GM19328 (cell line): ENCODE results near the gene INO80E.
A peak's percentile ranks its signal among the peaks of the same experiment; 100 is the strongest.
"Not testable (repeated sequence)": the region's sequence is repeated elsewhere in the genome, so short reads cannot be mapped to it uniquely, and the experiment has no call there.

ENCODE experiments used
- ATAC-seq: cut with Tn5 transposase; IDR thresholded peaks from one replicate; pipeline ENCODE4 v1.9.1; 2021; ENCODE audit warnings: mild to moderate bottlenecking, moderate library complexity; ENCODE audit not compliant: unreplicated experiment

The INO80E gene

GRCh38 chr16:29995911-29996765 is at the start of gene INO80E:
Gene INO80E (plus strand): TSS chr16:29996241. CDS start chr16:29996311, 70 bp downstream.
- ATAC-seq: peak; percentile 91

GRCh38 chr16:29947897-29948296 is 48.1 kb upstream of the INO80E start:
- ATAC-seq: no peak

GRCh38 chr16:29950806-29951461 is 45.1 kb upstream of the INO80E start:
- ATAC-seq: no peak

- ATAC-seq: no peak
Observed at GRCh38 chr16:29951625-29952365, 44.2 kb upstream of the INO80E start.

- no peak for ATAC-seq
Observed at GRCh38 chr16:29958756-29959155, 37.3 kb upstream of the INO80E start.

GRCh38 chr16:29959293-29959692 is 36.7 kb upstream of the INO80E start:
- no peak for ATAC-seq

- ATAC-seq: not testable (repeated sequence)
Observed at GRCh38 chr16:29959821-29960220, 36.2 kb upstream of the INO80E start.

- ATAC-seq: no peak
Observed at GRCh38 chr16:29961127-29961478, 34.9 kb upstream of the INO80E start.

GRCh38 chr16:29961479-29962343 is 34.3 kb upstream of the INO80E start, which contains the start of gene TMEM219:
Gene TMEM219 (plus strand): TSS chr16:29962079. CDS start chr16:29963144, 1,065 bp downstream.
- ATAC-seq: peak; percentile 81

- no peak for ATAC-seq
Observed at GRCh38 chr16:29962344-29962994, 33.6 kb upstream of the INO80E start.

GRCh38 chr16:29963021-29963743 is 32.9 kb upstream of the INO80E start:
- no peak for ATAC-seq

- ATAC-seq: no peak
Observed at GRCh38 chr16:29968205-29968604, 27.8 kb upstream of the INO80E start.

- ATAC-seq: no peak
Observed at GRCh38 chr16:29971304-29971703, 24.7 kb upstream of the INO80E start.

- ATAC-seq: no peak
Observed at GRCh38 chr16:29972500-29972899, 23.5 kb upstream of the INO80E start.

- no peak for ATAC-seq
Observed at GRCh38 chr16:29972992-29973383, 23.1 kb upstream of the INO80E start.

GRCh38 chr16:29973384-29974246 is 22.4 kb upstream of the INO80E start, which contains the start of gene TAOK2:
Gene TAOK2 (plus strand): TSS chr16:29973868. CDS start chr16:29977773, 3,905 bp downstream.
- ATAC-seq: peak; percentile 92

- no peak for ATAC-seq
Observed at GRCh38 chr16:29974291-29975133, 21.5 kb upstream of the INO80E start.
